Caco-2 (cell line): ENCODE data around the gene UCKL1. TPM values are rescaled to one million over a fixed set of nuclear protein-coding genes. Genes with fewer than 3 reads are reported as not detected.
A peak's percentile ranks its signal among the peaks of the same experiment; 100 is the strongest.

ENCODE experiments used
- BruUV-seq: library from RNA; stranded (reverse); fragments of 400-500 nt; replicated peaks from 2 replicates; lab custom pipeline; 2021; lab: Mats Ljungman, UMichigan
- CTCF ChIA-PET: fragments of 300-600 bp; sonication (Branson Sonifier 250); formaldehyde crosslinking; loops from one replicate; lab custom pipeline; 2022; ENCODE audit warnings: antibody characterized with exemption; lab: Charles Lee
- POLR2A ChIA-PET: fragments of 300-600 bp; sonication (Branson Sonifier 250); formaldehyde crosslinking; loops from one replicate; lab custom pipeline; 2022; ENCODE audit warnings: antibody characterized with exemption; lab: Charles Lee
- DNase-seq, 2 experiments: peaks; one replicate each; pipeline versions ENCODE4 v3.0.0 to v3.0.0-alpha.2; 2020 to 2022
- H3K27me3 ChIP-seq: replicated peaks from 2 replicates; pipeline ENCODE4 v1.6.0; 2011; ENCODE audit warnings: low read length; ENCODE audit not compliant: control insufficient read depth, insufficient read depth
- H3K36me3 ChIP-seq: 2 replicates; pipeline ENCODE4 v1.5.1; 2011; ENCODE audit warnings: low read length; ENCODE audit not compliant: control insufficient read depth, insufficient read depth
- H3K4me1 ChIP-seq: fragments of 250-450 bp; sonication (Bioruptor Pico); 2 replicates; pipeline ENCODE4 v1.5.1; 2020; ENCODE audit warnings: mild to moderate bottlenecking
- H3K4me3 ChIP-seq: 2 replicates; pipeline ENCODE4 v1.5.1; 2011; ENCODE audit warnings: low read depth, mild to moderate bottlenecking, control low read depth, low read length
- H3K9me3 ChIP-seq: fragments of 250-450 bp; sonication (Bioruptor Pico); 2 replicates; pipeline ENCODE4 v1.5.1; 2020; ENCODE audit warnings: mild to moderate bottlenecking, moderate library complexity
- H3K27ac Mint-ChIP-seq: one replicate; pipeline ENCODE4 v1.8.0; 2022; ENCODE audit warnings: mixed read lengths; ENCODE audit not compliant: unreplicated experiment
- H3K27me3 Mint-ChIP-seq: one replicate; pipeline ENCODE4 v1.8.0; 2022; ENCODE audit warnings: mixed read lengths; ENCODE audit not compliant: insufficient read depth, unreplicated experiment
- H3K36me3 Mint-ChIP-seq: one replicate; pipeline ENCODE4 v1.8.0; 2022; ENCODE audit warnings: mild to moderate bottlenecking, mixed read lengths; ENCODE audit not compliant: insufficient read depth, unreplicated experiment
- H3K4me1 Mint-ChIP-seq: one replicate; pipeline ENCODE4 v1.8.0; 2022; ENCODE audit warnings: low read depth, mixed read lengths; ENCODE audit not compliant: unreplicated experiment
- H3K4me3 Mint-ChIP-seq: one replicate; pipeline ENCODE4 v1.8.0; 2022; ENCODE audit warnings: mild to moderate bottlenecking, moderate library complexity, mixed read lengths; ENCODE audit not compliant: unreplicated experiment
- H3K9me3 Mint-ChIP-seq: one replicate; pipeline ENCODE4 v1.8.0; 2022; ENCODE audit warnings: mixed read lengths; ENCODE audit not compliant: unreplicated experiment
- intact Hi-C: fragments of 100-400 bp; cut with micrococcal nuclease; formaldehyde crosslinking; loops from one replicate; pipeline ENCODE4 v1.10.0; 2022; ENCODE audit not compliant: unreplicated experiment
- total RNA-seq: library from RNA; stranded (reverse); gene quantifications from 2 replicates; pipeline ENCODE4 v1.2.3, GENCODE V29; 2022
- TF ChIP-seq, protein P1 (sequence below), 2 experiments: fragments of 200-600 bp in 1 of 2; IDR thresholded peaks; 1 replicate in 1 of 2; 2 replicates in 1 of 2; pipeline versions ENCODE4 v1.5.1 to v1.8.0; 2011 to 2022; ENCODE audit warnings: antibody characterized with exemption in 1 of 2, control low read depth in 1 of 2, inconsistent platforms in 1 of 2, low read depth in 1 of 2, low read length in 1 of 2, mild to moderate bottlenecking in 1 of 2, moderate library complexity in 1 of 2; ENCODE audit not compliant: insufficient read depth in 1 of 2, severe bottlenecking in 1 of 2, unreplicated experiment in 1 of 2

Gene UCKL1
- total RNA-seq, 1 experiment from 2014 or later = 101 TPM

- Mint-ChIP-seq H3K27ac (peak overlapping the region; percentile 76), H3K4me3 (peak overlapping the region; percentile 63), H3K36me3 (peaks cover 57% of the 10 kb centered on the region), H3K9me3 (no peaks in the 10 kb centered on the region), H3K27me3 (no peaks in the 10 kb centered on the region), H3K4me1 (peaks cover 27% of the 10 kb centered on the region)
- H3K36me3 ChIP-seq = peaks cover 3% of the 10 kb centered on the region
- peaks cover 21% of the 10 kb centered on the region for H3K4me1 ChIP-seq
- H3K27me3 ChIP-seq = no peaks in the 10 kb centered on the region
- ChIA-PET CTCF (no interaction called here), POLR2A (interaction anchor here (0.9 kb wide), 1 partner anchor 32 kb away, joined by 3 read pairs; the partner anchor contains the start of gene TPD52L2)
- no peak overlapping the region for H3K4me3 ChIP-seq
- DNase-seq = no peak
- TF ChIP-seq, protein P1, sequence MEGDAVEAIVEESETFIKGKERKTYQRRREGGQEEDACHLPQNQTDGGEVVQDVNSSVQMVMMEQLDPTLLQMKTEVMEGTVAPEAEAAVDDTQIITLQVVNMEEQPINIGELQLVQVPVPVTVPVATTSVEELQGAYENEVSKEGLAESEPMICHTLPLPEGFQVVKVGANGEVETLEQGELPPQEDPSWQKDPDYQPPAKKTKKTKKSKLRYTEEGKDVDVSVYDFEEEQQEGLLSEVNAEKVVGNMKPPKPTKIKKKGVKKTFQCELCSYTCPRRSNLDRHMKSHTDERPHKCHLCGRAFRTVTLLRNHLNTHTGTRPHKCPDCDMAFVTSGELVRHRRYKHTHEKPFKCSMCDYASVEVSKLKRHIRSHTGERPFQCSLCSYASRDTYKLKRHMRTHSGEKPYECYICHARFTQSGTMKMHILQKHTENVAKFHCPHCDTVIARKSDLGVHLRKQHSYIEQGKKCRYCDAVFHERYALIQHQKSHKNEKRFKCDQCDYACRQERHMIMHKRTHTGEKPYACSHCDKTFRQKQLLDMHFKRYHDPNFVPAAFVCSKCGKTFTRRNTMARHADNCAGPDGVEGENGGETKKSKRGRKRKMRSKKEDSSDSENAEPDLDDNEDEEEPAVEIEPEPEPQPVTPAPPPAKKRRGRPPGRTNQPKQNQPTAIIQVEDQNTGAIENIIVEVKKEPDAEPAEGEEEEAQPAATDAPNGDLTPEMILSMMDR (IDR thresholded peaks at IDR 0.05; ENCODE audit: insufficient read depth in 1 of 2, low read depth in 1 of 2, low read length in 1 of 2, severe bottlenecking in 1 of 2, unreplicated experiment in 1 of 2) = no peak
- no peaks in the 10 kb centered on the region for H3K9me3 ChIP-seq
- intact Hi-C loops = loop anchor here (10.0 kb wide), 2 partner anchors 167 to 273 kb away; partner anchors contain the start of genes GMEB2 and TCEA2
- no TSS peak for BruUV-seq
These were observed 58.1 kb downstream of the UCKL1 start for GRCh38 chr20:63897978-63898561.

GRCh38 chr20:63896264-63897105, 59.7 kb downstream of the UCKL1 start:
- peak overlapping the region; percentile 85 for H3K27ac Mint-ChIP-seq
- DNase-seq = peak; percentile 72 to 78
- no peaks in the 10 kb centered on the region for H3K27me3 Mint-ChIP-seq

More at GRCh38 chr20:63896264-63897105, 59.7 kb downstream of the UCKL1 start:
- peaks cover under 1% of the 10 kb centered on the region; the same call in 1 of the 2 replicates for H3K36me3 ChIP-seq
- ChIA-PET POLR2A (interaction anchor here (0.5 to 3.9 kb wide), 6 partner anchors 15 to 375 kb away, joined by 3 to 49 read pairs (median 3); partner anchors contain the start of genes PRPF6, TPD52L2 and UCKL1), CTCF (interaction anchor here (0.6 to 2.8 kb wide), 5 partner anchors 58 to 270 kb away, joined by 3 to 11 read pairs (median 3); partner anchors contain the start of genes GMEB2 and PRPF6)
- H3K27me3 ChIP-seq = no peaks in the 10 kb centered on the region
- Mint-ChIP-seq H3K36me3 (peaks cover 59% of the 10 kb centered on the region), H3K4me3 (peak overlapping the region; percentile 76), H3K4me1 (peaks cover 27% of the 10 kb centered on the region), H3K9me3 (no peaks in the 10 kb centered on the region)
- H3K9me3 ChIP-seq = no peaks in the 10 kb centered on the region
- BruUV-seq = no TSS peak
- TF ChIP-seq, protein P1 (IDR thresholded peaks at IDR 0.05; ENCODE audit: insufficient read depth in 1 of 2, low read depth in 1 of 2, low read length in 1 of 2, severe bottlenecking in 1 of 2, unreplicated experiment in 1 of 2) = no peak
- H3K4me1 ChIP-seq = peaks cover 21% of the 10 kb centered on the region
- intact Hi-C loops = loop anchor here (1.0 to 10.0 kb wide), 3 partner anchors 12 to 272 kb away; partner anchors contain the start of genes GMEB2 and TCEA2
- H3K4me3 ChIP-seq = peak overlapping the region; percentile 61
